ENCODE data around the gene GAS2L2.

GAS2L2 gene

DNA sequence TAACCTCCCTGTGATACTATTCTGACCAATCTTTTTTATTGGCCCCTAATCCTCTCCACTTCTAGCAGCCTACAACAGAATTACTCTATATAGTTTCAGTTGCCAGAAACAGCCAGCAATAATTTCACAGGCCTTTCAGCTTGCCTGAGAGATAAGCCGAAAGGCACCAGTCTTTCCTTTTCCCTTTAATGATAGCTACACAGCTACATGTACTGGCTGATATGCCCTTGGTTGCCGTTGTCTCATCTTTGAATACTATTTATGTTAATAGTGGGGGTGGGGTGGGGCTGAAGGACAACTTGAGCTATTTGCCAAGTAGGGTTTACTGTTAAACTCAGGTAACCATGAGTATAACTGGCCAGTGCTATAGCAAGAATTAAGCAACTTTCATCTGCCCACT is 57.4 kb downstream of the GAS2L2 start:
- no peak for DNase-seq (ENCODE audit: low read depth in 3 of 3)

DNA sequence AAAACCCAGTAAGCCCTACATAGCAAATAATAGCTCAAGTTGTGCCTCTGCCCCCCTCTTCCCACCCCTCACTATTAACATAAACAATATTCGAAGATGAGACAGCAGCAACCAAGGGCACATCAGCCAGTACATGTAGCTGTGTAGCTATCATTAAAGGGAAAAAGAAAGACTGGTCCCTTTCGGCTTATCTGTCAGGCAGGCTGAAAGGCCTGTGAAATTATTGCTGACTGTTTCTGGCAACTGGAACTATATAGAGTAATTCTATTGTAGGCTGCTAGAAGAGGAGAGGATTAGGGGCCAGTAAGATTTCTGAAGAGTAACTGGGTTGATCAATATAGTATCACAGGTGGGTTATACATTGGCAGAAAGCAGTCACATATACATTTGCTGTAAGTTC is 58.1 kb downstream of the GAS2L2 start:
- DNase-seq (ENCODE audit: low read depth in 3 of 3), result no peak

Measured in stimulated activated CD4-positive, alpha-beta T cell treated with anti-CD3 and anti-CD28 coated beads, TNF-alpha, amount 100 ng/mL, for 4 hours (primary cell).